CD14-positive monocyte (primary cell): ENCODE data around the gene S100B. TPM values are rescaled to one million over a fixed set of nuclear protein-coding genes. Genes with fewer than 3 reads are reported as not detected.

Source experiments
- DNase-seq, 3 donors: peaks; one replicate each; pipeline ENCODE4 v3.0.0-alpha.2; 2011 to 2022
- H2AFZ ChIP-seq: 2 replicates; pipeline ENCODE4 v1.6.0; 2012; ENCODE audit warnings: mild to moderate bottlenecking, low read depth, low read length, inconsistent platforms; ENCODE audit not compliant: insufficient read depth, poor library complexity, severe bottlenecking
- H3K27ac ChIP-seq, 2 donors: 1 replicate in 1 of 2; 2 replicates in 1 of 2; pipeline ENCODE4 v1.5.1; 2012 to 2013; ENCODE audit warnings: low read length in 2 of 2, control low read depth in 1 of 2, inconsistent platforms in 1 of 2, low read depth in 1 of 2, mild to moderate bottlenecking in 1 of 2
- H3K27me3 ChIP-seq, 2 donors: one replicate each; pipeline versions ENCODE4 v1.6.0 to v1.6.1; 2011 to 2013; ENCODE audit warnings: low read length in 2 of 2; ENCODE audit not compliant: control insufficient read depth in 2 of 2, insufficient read depth in 2 of 2
- H3K36me3 ChIP-seq, 2 donors: replicated peaks in 1 of 2; 1 replicate in 1 of 2; 2 replicates in 1 of 2; pipeline versions ENCODE4 v1.5.1 to v1.6.1; 2012 to 2013; ENCODE audit warnings: low read length in 2 of 2, control low read depth in 1 of 2, inconsistent platforms in 1 of 2, mild to moderate bottlenecking in 1 of 2; ENCODE audit not compliant: insufficient read depth in 2 of 2, control insufficient read depth in 1 of 2
- H3K4me1 ChIP-seq, 2 donors: 1 replicate in 1 of 2; 2 replicates in 1 of 2; pipeline versions ENCODE4 v1.5.1 to v1.6.1; 2012 to 2013; ENCODE audit warnings: low read length in 2 of 2, control low read depth in 1 of 2, inconsistent platforms in 1 of 2, mild to moderate bottlenecking in 1 of 2, moderate library complexity in 1 of 2; ENCODE audit not compliant: insufficient read depth in 2 of 2, control insufficient read depth in 1 of 2
- H3K4me2 ChIP-seq: replicated peaks from 2 replicates; pipeline ENCODE3; 2012; ENCODE audit warnings: low read length, moderate library complexity, mild to moderate bottlenecking; ENCODE audit not compliant: poor library complexity, severe bottlenecking; ENCODE audit errors: extremely low read depth
- H3K4me3 ChIP-seq, 3 experiments: fragments of 200-600 bp in 1 of 3; sonication (generic) in 1 of 3; replicated peaks in 1 of 3; 1 replicate in 2 of 3; 2 replicates in 1 of 3; pipeline ENCODE4 v1.5.1; 2011 to 2013; ENCODE audit warnings: low read length in 3 of 3, mild to moderate bottlenecking in 3 of 3, control low read depth in 2 of 3, low read depth in 2 of 3, inconsistent platforms in 1 of 3, moderate library complexity in 1 of 3
- H3K79me2 ChIP-seq: 2 replicates; pipeline ENCODE4 v1.6.0; 2012; ENCODE audit warnings: mild to moderate bottlenecking, control low read depth, inconsistent platforms, low read length, moderate library complexity; ENCODE audit not compliant: insufficient read depth
- H3K9ac ChIP-seq: 2 replicates; pipeline ENCODE4 v1.6.0; 2017; ENCODE audit warnings: low read length, mild to moderate bottlenecking; ENCODE audit not compliant: insufficient read depth, poor library complexity, severe bottlenecking
- H3K9me3 ChIP-seq, 2 donors: replicated peaks in 1 of 2; 1 replicate in 1 of 2; 2 replicates in 1 of 2; pipeline versions ENCODE4 v1.5.1 to v1.6.1; 2012 to 2013; ENCODE audit warnings: low read length in 2 of 2, control low read depth in 1 of 2; ENCODE audit not compliant: control insufficient read depth in 1 of 2, insufficient read depth in 1 of 2
- H4K20me1 ChIP-seq: 2 replicates; pipeline ENCODE4 v1.6.0; 2012; ENCODE audit warnings: mild to moderate bottlenecking, low read length, control low read depth, moderate library complexity; ENCODE audit not compliant: insufficient read depth
- H3K27ac Mint-ChIP-seq, 7 donors: one replicate each; pipeline ENCODE4 v1.8.0; 2020; ENCODE audit warnings: mild to moderate bottlenecking in 7 of 7, mixed read lengths in 7 of 7, moderate library complexity in 6 of 7, inconsistent platforms in 2 of 7
- H3K27me3 Mint-ChIP-seq, 3 donors: one replicate each; pipeline ENCODE4 v1.8.0; 2021 to 2022; ENCODE audit warnings: low read depth in 3 of 3, mild to moderate bottlenecking in 3 of 3, mixed read lengths in 3 of 3, moderate library complexity in 3 of 3, inconsistent platforms in 1 of 3
- H3K36me3 Mint-ChIP-seq, 2 donors: one replicate each; pipeline ENCODE4 v1.8.0; 2020; ENCODE audit warnings: mixed read lengths in 2 of 2, inconsistent platforms in 1 of 2, mild to moderate bottlenecking in 1 of 2
- H3K4me1 Mint-ChIP-seq: one replicate; pipeline ENCODE4 v1.8.0; 2020; ENCODE audit warnings: mild to moderate bottlenecking, mixed read lengths
- H3K4me3 Mint-ChIP-seq, 2 donors: one replicate each; pipeline ENCODE4 v1.8.0; 2020; ENCODE audit warnings: mild to moderate bottlenecking in 2 of 2, mixed read lengths in 2 of 2, moderate library complexity in 1 of 2
- H3K9me3 Mint-ChIP-seq, 7 donors: one replicate each; pipeline ENCODE4 v1.8.0; 2020 to 2022; ENCODE audit warnings: mixed read lengths in 7 of 7, mild to moderate bottlenecking in 6 of 7, moderate library complexity in 6 of 7, inconsistent platforms in 2 of 7
- CTCF ChIP-seq: fragments of 200-600 bp; IDR thresholded peaks from one replicate; pipeline ENCODE4 v1.8.0; 2022; ENCODE audit warnings: antibody characterized with exemption, mild to moderate bottlenecking
- WGBS: methylation state at CpG from one replicate; pipeline ENCODE4 v1.1.5; 2013; ENCODE audit warnings: missing lambda C conversion rate; ENCODE audit not compliant: insufficient coverage; 5-methylcytosine and 5-hydroxymethylcytosine counted together
- intact Hi-C, 2 donors: fragments of 100-400 bp; cut with micrococcal nuclease; formaldehyde crosslinking; loops; one replicate each; pipeline versions ENCODE4 v1.15.0 to v1.15.1; 2023
- polyA plus RNA-seq, 3 donors: library from polyadenylated mRNA; depleted of rRNA in 1 of 3; unstranded in 2 of 3; stranded (reverse) in 1 of 3; fragments of 300-500 nt in 2 of 3; fragments of >200 nt in 1 of 3; fragmentation: Illumina TruSeq in 2 of 3; gene quantifications; 1 replicate in 2 of 3; 2 replicates in 1 of 3; pipeline ENCODE4 v1.2.3, GENCODE V29; 2012 to 2021

Gene S100B
- polyA plus RNA-seq, 3 donors = 0.59 to 1.4 (median 0.67) TPM

DNA sequence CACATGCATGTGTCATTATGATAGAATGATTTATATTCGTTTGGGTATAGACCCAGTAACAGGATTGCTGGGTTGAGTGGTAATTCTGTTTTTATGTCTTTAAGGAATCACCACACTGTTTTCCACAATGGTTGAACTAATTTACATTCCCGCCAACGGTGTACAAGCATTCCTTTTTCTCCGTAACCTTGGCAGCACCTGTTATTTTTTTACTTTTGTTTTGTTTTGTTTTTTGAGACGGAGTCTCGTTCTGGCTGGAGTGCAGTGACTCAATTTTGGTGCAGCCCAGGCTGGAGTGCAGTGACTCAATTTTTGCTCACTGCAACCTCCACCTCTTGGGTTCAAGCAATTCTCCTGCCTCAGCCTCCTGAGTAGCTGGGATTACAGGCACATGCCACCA is 8.5 kb upstream of the S100B start:
- WGBS = 88% methylated on average over 3 of the region's 6 CpGs
- H3K4me3 Mint-ChIP-seq = no peak overlapping the region
- Histone ChIP-seq H3K27ac (no peak overlapping the region), H4K20me1 (no peaks in the 10 kb centered on the region), H3K4me3 (no peak overlapping the region), H3K9me3 (peaks cover 0 to 9% of the 10 kb centered on the region in 2 donors), H3K4me2 (no peak overlapping the region), H3K27me3 (no peaks in the 10 kb centered on the region), H3K9ac (no peak overlapping the region), H2AFZ (no peak overlapping the region), H3K4me1 (peaks cover 0 to 6% of the 10 kb centered on the region in 2 donors), H3K36me3 (no peaks in the 10 kb centered on the region), H3K79me2 (no peaks in the 10 kb centered on the region)
- H3K27ac Mint-ChIP-seq = no peak overlapping the region
- DNase-seq = no peak
- H3K9me3 Mint-ChIP-seq = peaks cover 6 to 15% (median 11%) of the 10 kb centered on the region in 7 donors
- intact Hi-C loops = no loop called here
- H3K27me3 Mint-ChIP-seq = no peaks in the 10 kb centered on the region
- H3K4me1 Mint-ChIP-seq = peaks cover 6% of the 10 kb centered on the region
- TF ChIP-seq CTCF = no peak
- H3K36me3 Mint-ChIP-seq = no peaks in the 10 kb centered on the region

GRCh38 chr21:46610018-46610701 is 5.3 kb upstream of the S100B start:
- no peak overlapping the region for H3K27ac ChIP-seq
- no peak overlapping the region for H3K4me3 ChIP-seq
- intact Hi-C loops = no loop called here
- peaks cover 0 to 9% of the 10 kb centered on the region in 2 donors for H3K9me3 ChIP-seq
- no peaks in the 10 kb centered on the region for H3K36me3 ChIP-seq
- Mint-ChIP-seq H3K9me3 (peaks cover 0 to 9% (median 4%) of the 10 kb centered on the region in 7 donors), H3K27ac (no peak overlapping the region), H3K4me1 (peaks cover 24% of the 10 kb centered on the region), H3K27me3 (peaks cover 0 to 2% (median 0%) of the 10 kb centered on the region in 3 donors), H3K4me3 (no peak overlapping the region), H3K36me3 (no peaks in the 10 kb centered on the region)
- no peak overlapping the region for H3K9ac ChIP-seq
- no peak overlapping the region for H3K4me2 ChIP-seq
- WGBS = 97% methylated on average over 4 of the region's 6 CpGs
- DNase-seq = no peak
- H3K79me2 ChIP-seq = no peaks in the 10 kb centered on the region
- no peaks in the 10 kb centered on the region for H3K27me3 ChIP-seq
- no peaks in the 10 kb centered on the region for H4K20me1 ChIP-seq
- no peak for TF ChIP-seq CTCF
- H3K4me1 ChIP-seq = peaks cover 18 to 21% of the 10 kb centered on the region in 2 donors
- H2AFZ ChIP-seq = no peak overlapping the region
